ENCODE data around the gene CD70.
"Not testable (repeated sequence)": the region's sequence is repeated elsewhere in the genome, so short reads cannot be mapped to it uniquely, and the experiment has no call there.

DNA sequence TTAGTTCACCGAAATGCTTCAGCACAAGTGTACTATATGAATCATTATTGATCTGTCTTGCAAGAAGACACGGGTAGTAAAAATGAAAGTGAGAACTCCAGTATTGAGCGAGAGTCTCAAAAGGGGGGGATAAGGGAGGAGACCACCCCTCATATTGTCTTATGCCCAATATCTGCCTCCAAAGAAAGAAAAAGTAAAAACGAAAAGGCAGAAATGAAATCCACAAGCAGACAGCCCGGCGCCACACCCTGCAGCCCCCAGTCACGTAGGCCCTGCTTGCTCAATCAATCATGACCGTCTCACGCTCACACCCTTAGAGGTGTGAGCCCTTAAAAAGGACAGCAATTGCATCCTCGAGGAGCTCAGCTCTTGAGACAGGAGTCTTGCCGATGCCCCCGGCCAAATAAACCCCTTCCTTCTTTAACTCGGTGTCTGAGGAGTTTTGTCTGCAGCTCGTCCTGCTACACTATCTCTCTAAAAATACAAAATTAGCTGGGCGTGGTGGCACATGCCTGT lies 10.6 kb upstream of the CD70 start:
- not testable (repeated sequence) for TF ChIP-seq POLR2A (IDR thresholded peaks at IDR 0.05; ENCODE audit: control extremely low read depth in 1 of 2, low read depth in 2 of 2, low read length in 2 of 2); POLR2AphosphoS5 (IDR thresholded peaks at IDR 0.05; ENCODE audit: low read depth, low read length); TCF12 (IDR thresholded peaks at IDR 0.05; ENCODE audit: low read depth, low read length); CEBPB (IDR thresholded peaks at IDR 0.05; ENCODE audit: low read depth, low read length); ZNF274 (IDR thresholded peaks at IDR 0.05; ENCODE audit: borderline replicate concordance, extremely low read depth, low read length); EZH2 (IDR thresholded peaks at IDR 0.05; ENCODE audit: low read depth, low read length, severe bottlenecking); SIN3A (conservative IDR thresholded peaks at IDR 0.05 in 1 of 2, IDR thresholded peaks at IDR 0.05 in 1 of 2; ENCODE audit: low read depth in 1 of 2, low read length in 2 of 2); BACH1 (IDR thresholded peaks at IDR 0.05; ENCODE audit: low read length); RNF2 (IDR thresholded peaks at IDR 0.05; ENCODE audit: borderline replicate concordance, low read depth, low read length, missing control alignments, poor library complexity, severe bottlenecking)
- TF ChIP-seq, protein P1, sequence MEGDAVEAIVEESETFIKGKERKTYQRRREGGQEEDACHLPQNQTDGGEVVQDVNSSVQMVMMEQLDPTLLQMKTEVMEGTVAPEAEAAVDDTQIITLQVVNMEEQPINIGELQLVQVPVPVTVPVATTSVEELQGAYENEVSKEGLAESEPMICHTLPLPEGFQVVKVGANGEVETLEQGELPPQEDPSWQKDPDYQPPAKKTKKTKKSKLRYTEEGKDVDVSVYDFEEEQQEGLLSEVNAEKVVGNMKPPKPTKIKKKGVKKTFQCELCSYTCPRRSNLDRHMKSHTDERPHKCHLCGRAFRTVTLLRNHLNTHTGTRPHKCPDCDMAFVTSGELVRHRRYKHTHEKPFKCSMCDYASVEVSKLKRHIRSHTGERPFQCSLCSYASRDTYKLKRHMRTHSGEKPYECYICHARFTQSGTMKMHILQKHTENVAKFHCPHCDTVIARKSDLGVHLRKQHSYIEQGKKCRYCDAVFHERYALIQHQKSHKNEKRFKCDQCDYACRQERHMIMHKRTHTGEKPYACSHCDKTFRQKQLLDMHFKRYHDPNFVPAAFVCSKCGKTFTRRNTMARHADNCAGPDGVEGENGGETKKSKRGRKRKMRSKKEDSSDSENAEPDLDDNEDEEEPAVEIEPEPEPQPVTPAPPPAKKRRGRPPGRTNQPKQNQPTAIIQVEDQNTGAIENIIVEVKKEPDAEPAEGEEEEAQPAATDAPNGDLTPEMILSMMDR (IDR thresholded peaks at IDR 0.05; ENCODE audit: control extremely low read depth in 1 of 3, insufficient read depth in 1 of 3, low read depth in 1 of 3, low read length in 3 of 3), result not testable (repeated sequence)
